ENCODE results near the gene SEC16A.

DNA sequence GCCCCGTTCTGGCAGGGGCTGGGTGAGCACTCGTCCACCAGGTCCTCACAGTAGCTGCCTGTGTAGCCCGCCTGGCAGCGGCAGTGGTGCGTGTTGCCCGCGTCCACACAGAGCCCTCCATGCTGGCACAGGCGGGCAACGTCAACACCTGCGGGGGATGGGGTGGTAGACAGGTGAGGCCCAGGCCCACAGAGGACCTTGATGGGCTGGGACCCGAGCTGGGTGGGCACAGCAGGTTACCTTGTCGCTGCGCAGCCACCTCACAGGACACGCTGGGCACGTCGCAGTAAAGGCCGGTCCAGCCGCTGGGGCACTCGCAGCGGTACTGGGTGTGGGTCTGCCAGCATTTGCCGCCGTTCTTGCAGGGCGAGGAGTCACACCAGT lies 25.1 kb upstream of the SEC16A start:
- TF ChIP-seq EP300 (IDR thresholded peaks at IDR 0.05) (no peak), POLR2A (IDR thresholded peaks at IDR 0.05) (no peak)
- TF ChIP-seq, protein P1, sequence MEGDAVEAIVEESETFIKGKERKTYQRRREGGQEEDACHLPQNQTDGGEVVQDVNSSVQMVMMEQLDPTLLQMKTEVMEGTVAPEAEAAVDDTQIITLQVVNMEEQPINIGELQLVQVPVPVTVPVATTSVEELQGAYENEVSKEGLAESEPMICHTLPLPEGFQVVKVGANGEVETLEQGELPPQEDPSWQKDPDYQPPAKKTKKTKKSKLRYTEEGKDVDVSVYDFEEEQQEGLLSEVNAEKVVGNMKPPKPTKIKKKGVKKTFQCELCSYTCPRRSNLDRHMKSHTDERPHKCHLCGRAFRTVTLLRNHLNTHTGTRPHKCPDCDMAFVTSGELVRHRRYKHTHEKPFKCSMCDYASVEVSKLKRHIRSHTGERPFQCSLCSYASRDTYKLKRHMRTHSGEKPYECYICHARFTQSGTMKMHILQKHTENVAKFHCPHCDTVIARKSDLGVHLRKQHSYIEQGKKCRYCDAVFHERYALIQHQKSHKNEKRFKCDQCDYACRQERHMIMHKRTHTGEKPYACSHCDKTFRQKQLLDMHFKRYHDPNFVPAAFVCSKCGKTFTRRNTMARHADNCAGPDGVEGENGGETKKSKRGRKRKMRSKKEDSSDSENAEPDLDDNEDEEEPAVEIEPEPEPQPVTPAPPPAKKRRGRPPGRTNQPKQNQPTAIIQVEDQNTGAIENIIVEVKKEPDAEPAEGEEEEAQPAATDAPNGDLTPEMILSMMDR (IDR thresholded peaks at IDR 0.05) = no peak

All from suprapubic skin (tissue), 3 donors.